PFSK-1 (cell line): ENCODE measurements around the gene ZSCAN5B.

Source experiments
- FOXP2 ChIP-seq: optimal IDR thresholded peaks from 2 replicates; pipeline ENCODE3; 2011; ENCODE audit warnings: borderline replicate concordance, control low read depth, inconsistent platforms; ENCODE audit not compliant: insufficient read depth; ENCODE audit errors: extremely low read length, extremely low read depth
- POLR2AphosphoS5 ChIP-seq: IDR thresholded peaks from 2 replicates; pipeline ENCODE4 v1.6.1; 2012; ENCODE audit warnings: low read depth, mild to moderate bottlenecking, control low read depth, low read length, moderate library complexity
- REST ChIP-seq, 2 experiments: IDR thresholded peaks; 2 replicates each; pipeline versions ENCODE4 v1.6.1 to v1.8.0; 2011 to 2012; ENCODE audit warnings: low read depth in 2 of 2, low read length in 2 of 2, control low read depth in 1 of 2, inconsistent platforms in 1 of 2, mild to moderate bottlenecking in 1 of 2, moderate library complexity in 1 of 2; ENCODE audit not compliant: insufficient read depth in 1 of 2
- SIN3A ChIP-seq: IDR thresholded peaks from 2 replicates; pipeline ENCODE4 v1.6.1; 2012; ENCODE audit warnings: mild to moderate bottlenecking, low read length, moderate library complexity, borderline replicate concordance; ENCODE audit not compliant: insufficient read depth
- TAF1 ChIP-seq: IDR thresholded peaks from 2 replicates; pipeline ENCODE4 v1.6.1; 2012; ENCODE audit warnings: low read length, control low read depth, borderline replicate concordance; ENCODE audit not compliant: insufficient read depth

DNA sequence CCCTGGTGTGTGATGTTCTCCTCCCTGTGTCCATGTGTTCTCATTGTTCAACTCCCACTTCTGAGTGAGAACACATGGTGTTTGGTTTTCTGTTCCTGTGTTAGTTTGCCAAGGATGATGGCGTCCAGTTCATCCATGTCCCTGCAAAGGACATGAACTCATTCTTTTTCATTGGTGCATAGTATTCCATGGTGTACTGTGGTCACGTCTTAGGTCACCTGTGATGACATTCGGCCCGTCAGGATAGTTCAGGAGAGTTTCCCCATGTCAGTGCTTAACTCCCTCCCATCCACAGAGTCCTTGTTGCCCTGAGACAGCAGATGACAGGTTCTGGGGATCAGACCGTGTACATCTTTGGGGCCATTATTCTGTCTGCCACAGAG, 47.9 kb downstream of the ZSCAN5B start:
- TF ChIP-seq REST (IDR thresholded peaks at IDR 0.05; ENCODE audit: insufficient read depth in 1 of 2, low read depth in 2 of 2, low read length in 2 of 2) = no peak
- TF ChIP-seq POLR2AphosphoS5 = no peak
- no peak for TF ChIP-seq SIN3A
- no peak for TF ChIP-seq TAF1
- no peak for TF ChIP-seq FOXP2
